DND-41 (cell line): ENCODE data around the gene GTF2E1.

Experiments
- ATAC-seq: fragments of 200-7000 bp; cut with Tn5 transposase; 3 replicates; pipeline ENCODE4 v1.9.1; 2021; ENCODE audit warnings: low read depth; ENCODE audit not compliant: insufficient read depth
- DNase-seq: peaks from one replicate; pipeline ENCODE4 v3.0.0-alpha.2; 2020
- H2AFZ ChIP-seq: 2 replicates; pipeline ENCODE4 v1.6.0; 2012; ENCODE audit warnings: low read depth, low read length
- H3K27ac ChIP-seq: 2 replicates; pipeline ENCODE4 v1.5.1; 2012; ENCODE audit warnings: low read length, inconsistent platforms
- H3K27me3 ChIP-seq: fragments of 200-600 bp; sonication (generic); 2 replicates; pipeline ENCODE4 v1.6.0; 2012; ENCODE audit warnings: low read length, mild to moderate bottlenecking, inconsistent platforms; ENCODE audit not compliant: insufficient read depth, poor library complexity
- H3K36me3 ChIP-seq: 2 replicates; pipeline ENCODE4 v1.5.1; 2012; ENCODE audit warnings: low read length, inconsistent platforms; ENCODE audit not compliant: insufficient read depth
- H3K4me1 ChIP-seq: 2 replicates; pipeline ENCODE4 v1.5.1; 2012; ENCODE audit warnings: mild to moderate bottlenecking, low read length; ENCODE audit not compliant: insufficient read depth
- H3K4me2 ChIP-seq: 2 replicates; pipeline ENCODE4 v1.6.0; 2012; ENCODE audit warnings: mild to moderate bottlenecking, moderate library complexity, low read length, inconsistent platforms; ENCODE audit not compliant: insufficient read depth
- H3K4me3 ChIP-seq, 2 experiments: fragments of 200-600 bp in 1 of 2; shearing (Covaris generic) in 1 of 2; 2 replicates each; pipeline ENCODE4 v1.5.1; 2012 to 2016; ENCODE audit warnings: inconsistent platforms in 2 of 2, low read length in 2 of 2, mild to moderate bottlenecking in 2 of 2, low read depth in 1 of 2, moderate library complexity in 1 of 2
- H3K79me2 ChIP-seq: 2 replicates; pipeline ENCODE4 v1.6.0; 2012; ENCODE audit warnings: low read length, inconsistent platforms; ENCODE audit not compliant: insufficient read depth
- H3K9ac ChIP-seq: 2 replicates; pipeline ENCODE4 v1.6.0; 2012; ENCODE audit warnings: low read depth, mild to moderate bottlenecking, inconsistent platforms, low read length, moderate library complexity
- H3K9me3 ChIP-seq: 2 replicates; pipeline ENCODE4 v1.5.1; 2012; ENCODE audit warnings: low read length, moderate library complexity, mild to moderate bottlenecking, inconsistent platforms; ENCODE audit not compliant: insufficient read depth, severe bottlenecking
- H4K20me1 ChIP-seq: 2 replicates; pipeline ENCODE4 v1.6.0; 2012; ENCODE audit warnings: low read length; ENCODE audit not compliant: insufficient read depth
- CTCF ChIP-seq: IDR thresholded peaks from 2 replicates; pipeline ENCODE4 v1.5.1; 2012; ENCODE audit warnings: borderline replicate concordance, low read length, moderate library complexity, mild to moderate bottlenecking; ENCODE audit not compliant: poor library complexity, severe bottlenecking; ENCODE audit errors: extremely low read depth
- EZH2 ChIP-seq: IDR thresholded peaks from 3 replicates; pipeline ENCODE4 v1.6.1; 2012; ENCODE audit warnings: borderline replicate concordance, low read depth, mild to moderate bottlenecking, moderate library complexity, low read length, inconsistent platforms; ENCODE audit not compliant: severe bottlenecking

GTF2E1 gene

GRCh38 chr3:120795017-120795648, 52.6 kb downstream of the GTF2E1 start:
- peak; percentile 96 for ATAC-seq
- Histone ChIP-seq H3K9me3 (no peaks in the 10 kb centered on the region), H2AFZ (no peak overlapping the region)

GRCh38 chr3:120795959-120796358, 53.4 kb downstream of the GTF2E1 start:
- H3K27me3 ChIP-seq: no peaks in the 10 kb centered on the region

More at GRCh38 chr3:120795017-120795648, 52.6 kb downstream of the GTF2E1 start:
- Histone ChIP-seq H3K4me2 (no peak overlapping the region), H3K27me3 (no peaks in the 10 kb centered on the region), H3K79me2 (no peaks in the 10 kb centered on the region), H3K4me1 (no peaks in the 10 kb centered on the region), H3K36me3 (no peaks in the 10 kb centered on the region), H3K9ac (no peak overlapping the region), H3K27ac (no peak overlapping the region), H4K20me1 (no peaks in the 10 kb centered on the region), H3K4me3 (no peak overlapping the region)
- DNase-seq: peak; percentile 74
- no peak for TF ChIP-seq EZH2
- TF ChIP-seq CTCF: peak; percentile 82

GRCh38 chr3:120796976-120797375, 54.4 kb downstream of the GTF2E1 start:
- no peak overlapping the region for H3K9ac ChIP-seq
- no peak for ATAC-seq
- H3K79me2 ChIP-seq: no peaks in the 10 kb centered on the region
- no peak overlapping the region for H3K4me2 ChIP-seq
- H4K20me1 ChIP-seq: no peaks in the 10 kb centered on the region
- no peak overlapping the region for H3K4me3 ChIP-seq
- TF ChIP-seq CTCF: no peak
- TF ChIP-seq EZH2: no peak
- no peaks in the 10 kb centered on the region for H3K36me3 ChIP-seq
- no peak overlapping the region for H3K27ac ChIP-seq
- H3K4me1 ChIP-seq: no peaks in the 10 kb centered on the region
- H3K9me3 ChIP-seq: no peaks in the 10 kb centered on the region
- no peak for DNase-seq
- H2AFZ ChIP-seq: no peak overlapping the region
- H3K27me3 ChIP-seq: no peaks in the 10 kb centered on the region

More at GRCh38 chr3:120795959-120796358, 53.4 kb downstream of the GTF2E1 start:
- no peak for TF ChIP-seq EZH2
- no peak for TF ChIP-seq CTCF
- Histone ChIP-seq H3K4me2 (no peak overlapping the region), H3K27ac (no peak overlapping the region), H3K9ac (no peak overlapping the region), H4K20me1 (no peaks in the 10 kb centered on the region), H3K9me3 (no peaks in the 10 kb centered on the region), H3K4me3 (no peak overlapping the region), H3K4me1 (no peaks in the 10 kb centered on the region), H3K79me2 (no peaks in the 10 kb centered on the region), H3K36me3 (no peaks in the 10 kb centered on the region), H2AFZ (no peak overlapping the region)
- no peak for ATAC-seq
- DNase-seq: no peak

GRCh38 chr3:120797857-120798256, 55.3 kb downstream of the GTF2E1 start:
- Histone ChIP-seq H3K27me3 (no peaks in the 10 kb centered on the region), H3K4me2 (no peak overlapping the region), H4K20me1 (no peaks in the 10 kb centered on the region), H3K9me3 (no peaks in the 10 kb centered on the region), H3K36me3 (no peaks in the 10 kb centered on the region), H3K4me3 (no peak overlapping the region), H3K4me1 (no peaks in the 10 kb centered on the region), H3K27ac (no peak overlapping the region), H3K9ac (no peak overlapping the region), H3K79me2 (no peaks in the 10 kb centered on the region), H2AFZ (no peak overlapping the region)
- ATAC-seq (no peak), DNase-seq (no peak)
- no peak for TF ChIP-seq EZH2
- TF ChIP-seq CTCF: no peak
